Motor neuron (in vitro differentiated cells): Measurements from ENCODE around the gene ACAA1. TPM values are rescaled to one million over a fixed set of nuclear protein-coding genes. Genes with fewer than 3 reads are reported as not detected.

Experiments
- ATAC-seq, 8 experiments: fragments of 200-7000 bp; cut with Tn5 transposase; replicated peaks in 6 of 8; 2 replicates each; pipeline ENCODE4 v1.8.0; 2021; ENCODE audit warnings: mild to moderate bottlenecking in 8 of 8, moderate library complexity in 8 of 8
- H3K27ac ChIP-seq, 2 donors: fragments of 250-450 bp; sonication (Bioruptor Pico); 2 replicates each; pipeline ENCODE4 v1.9.0; 2021; ENCODE audit warnings: antibody characterized with exemption in 2 of 2, mild to moderate bottlenecking in 2 of 2, moderate library complexity in 1 of 2
- H3K4me1 ChIP-seq, 2 donors: fragments of 250-450 bp; sonication (Bioruptor Pico); replicated peaks in 1 of 2; 2 replicates each; pipeline ENCODE4 v1.6.1; 2021; ENCODE audit warnings: antibody characterized with exemption in 2 of 2, mild to moderate bottlenecking in 2 of 2, moderate library complexity in 1 of 2
- H3K4me3 ChIP-seq, 5 donors: fragments of 250-450 bp; sonication (Bioruptor Pico); 2 replicates each; pipeline ENCODE4 v1.9.0; 2021; ENCODE audit warnings: antibody characterized with exemption in 5 of 5, mild to moderate bottlenecking in 5 of 5, moderate library complexity in 4 of 5
- WGBS, 10 experiments: fragments of 450-650 bp; shearing (Covaris generic); methylation state at CpG; one replicate each; pipeline ENCODE4 v1.0.0; 2022; 5-methylcytosine and 5-hydroxymethylcytosine counted together
- in situ Hi-C, 9 experiments: fragments of 400-800 bp; cut with MboI; loops; one replicate each; pipeline ENCODE4 v1.15.0; 2021; ENCODE audit warnings: low sequenced_read_pairs in 9 of 9, low pct_unique_long_range_greater_than_20kb in 2 of 9; ENCODE audit not compliant: unreplicated experiment in 9 of 9
- total RNA-seq, 8 experiments: library from RNA; unstranded; fragments of 300-600 nt; gene quantifications; 2 replicates each; pipeline versions ENCODE4 v1.2.3 to v1.2.4, GENCODE V29; 2022

The ACAA1 gene
- total RNA-seq, 8 experiments from 2014 or later, result 11.3 to 60.3 (median 25.7) TPM

GRCh38 chr3:38110314-38111050 lies 26.4 kb downstream of the ACAA1 start:
- Histone ChIP-seq H3K4me3 (no peak overlapping the region), H3K27ac (no peak overlapping the region), H3K4me1 (no peaks in the 10 kb centered on the region)
- in situ Hi-C loops, result no loop called here
- ATAC-seq, result peak in 2 of 8 experiments; percentile 13 to 47
- WGBS, 10 experiments, result 0 to 87% (median 72%) methylated on average over 1 to 4 of the region's 6 CpGs; no CpG with 5 or more reads in 3 of the 10 experiments

GRCh38 chr3:38109580-38110313 lies 27.2 kb downstream of the ACAA1 start:
- WGBS, 10 experiments, result 60 to 100% (median 84%) methylated on average over 1 to 9 of the region's 17 CpGs; no CpG with 5 or more reads in 3 of the 10 experiments
- in situ Hi-C loops, result no loop called here
- Histone ChIP-seq H3K27ac (no peak overlapping the region), H3K4me3 (no peak overlapping the region), H3K4me1 (no peaks in the 10 kb centered on the region)
- no peak for ATAC-seq

DNA sequence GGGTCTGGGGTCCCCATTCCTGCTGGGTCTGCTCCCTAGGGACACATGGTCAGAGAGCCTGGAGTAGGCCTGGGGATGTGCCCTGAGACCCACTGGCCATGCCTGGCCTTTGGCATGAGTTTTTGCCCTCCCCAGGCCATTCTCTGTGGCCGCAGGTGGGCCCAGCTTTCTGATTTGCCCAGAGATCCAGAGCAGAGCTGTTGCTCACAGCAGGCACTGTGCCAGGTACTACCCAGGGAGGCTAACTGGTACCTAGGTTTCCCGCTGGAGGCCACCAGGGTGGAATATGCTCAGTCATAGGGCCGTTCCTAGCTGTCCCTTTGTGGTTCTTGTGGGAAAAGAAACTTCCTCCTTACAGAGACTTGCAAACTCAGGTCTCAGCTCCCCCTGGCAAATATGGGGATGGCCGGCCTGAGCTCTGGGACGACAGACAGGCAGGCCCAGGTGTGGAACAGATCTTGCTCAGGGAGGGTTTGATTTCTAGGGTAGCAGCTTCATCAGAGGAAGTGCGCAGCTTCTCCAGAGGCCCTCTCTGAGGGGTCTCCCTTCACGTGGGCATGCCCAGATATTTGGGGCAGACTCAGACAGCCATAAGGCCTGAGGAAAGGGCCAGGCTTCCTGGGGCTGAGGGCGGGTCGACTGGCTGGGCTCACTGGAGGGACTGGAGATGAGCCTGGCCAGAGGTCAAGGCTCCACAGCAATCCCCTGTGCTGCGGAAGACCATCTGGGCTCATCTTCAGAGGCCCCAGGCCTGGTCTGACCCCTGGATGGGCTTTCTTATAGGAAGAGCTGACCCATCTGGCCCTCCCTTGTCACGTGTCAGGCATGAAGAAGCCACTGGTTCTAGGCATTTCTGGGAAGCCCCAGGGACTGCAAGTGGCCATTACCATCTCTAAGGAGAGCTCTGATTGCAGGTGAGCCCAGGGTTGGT lies 28.0 kb downstream of the ACAA1 start:
- ATAC-seq, result no peak
- Histone ChIP-seq H3K4me3 (no peak overlapping the region), H3K27ac (no peak overlapping the region), H3K4me1 (no peaks in the 10 kb centered on the region)
- in situ Hi-C loops, result no loop called here
- 67 to 100% (median 83%) methylated on average over 1 to 7 of the region's 11 CpGs; no CpG with 5 or more reads in 3 of the 10 experiments for WGBS, 10 experiments

GRCh38 chr3:38107911-38108648 lies 28.8 kb downstream of the ACAA1 start:
- in situ Hi-C loops, result no loop called here
- no peak overlapping the region for H3K27ac ChIP-seq
- no peak for ATAC-seq
- H3K4me3 ChIP-seq, result no peak overlapping the region
- H3K4me1 ChIP-seq, result no peaks in the 10 kb centered on the region
- WGBS, 10 experiments, result 28 to 100% (median 73%) methylated on average over 1 to 3 of the region's 7 CpGs; no CpG with 5 or more reads in 6 of the 10 experiments

- WGBS, 10 experiments, result 0 to 100% (median 56%) methylated on average over 1 of the region's 1 CpG
- in situ Hi-C loops, result no loop called here
- no peak overlapping the region for H3K4me3 ChIP-seq
- H3K4me1 ChIP-seq, result peaks cover 0 to 7% of the 10 kb centered on the region in 2 donors
- ATAC-seq, result no peak
- no peak overlapping the region for H3K27ac ChIP-seq
Observed at GRCh38 chr3:38105525-38105924, 31.4 kb downstream of the ACAA1 start.

- Histone ChIP-seq H3K27ac (no peak overlapping the region), H3K4me3 (no peak overlapping the region), H3K4me1 (peaks cover 11 to 19% of the 10 kb centered on the region in 2 donors)
- in situ Hi-C loops, result no loop called here
- ATAC-seq, result no peak
- WGBS, 10 experiments, result 0 to 75% (median 50%) methylated on average over 1 of the region's 1 CpG; no CpG with 5 or more reads in 5 of the 10 experiments
Observed at GRCh38 chr3:38102444-38102814, 34.5 kb downstream of the ACAA1 start.

DNA sequence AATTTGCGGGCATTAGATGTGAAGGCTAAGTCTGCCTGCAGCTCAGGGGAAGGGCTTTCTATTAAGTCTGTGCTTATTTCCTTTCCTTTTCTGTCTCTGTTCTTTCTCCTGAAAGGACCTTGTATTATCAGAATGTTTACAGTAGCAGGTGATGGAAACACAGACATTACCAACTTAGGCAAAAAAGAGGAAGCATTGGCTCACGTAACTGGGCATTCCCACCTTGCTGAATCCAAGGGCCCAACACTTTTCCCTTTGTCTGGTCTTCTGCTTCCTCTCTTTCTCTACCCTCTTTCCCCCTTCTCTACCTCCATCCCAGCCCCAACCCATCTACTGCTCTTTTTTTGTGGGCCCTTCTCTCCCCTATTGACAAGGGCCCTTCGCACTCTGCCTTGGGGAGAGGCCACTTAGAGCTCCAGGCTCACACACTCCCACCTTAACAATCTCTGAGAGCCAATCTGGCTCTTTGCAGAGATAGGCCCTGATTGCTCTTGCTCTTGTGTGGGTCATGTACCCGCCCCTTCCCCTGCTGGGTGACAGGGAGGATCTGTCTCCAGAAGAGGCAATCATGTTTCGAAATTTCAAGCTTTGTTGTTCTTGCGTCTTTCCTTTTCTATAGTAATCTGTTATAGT lies 35.0 kb downstream of the ACAA1 start:
- peak in 1 of 8 experiments; percentile 37 for ATAC-seq
- in situ Hi-C loops, result no loop called here
- H3K4me3 ChIP-seq, result no peak overlapping the region
- peaks cover 11 to 19% of the 10 kb centered on the region in 2 donors for H3K4me1 ChIP-seq
- 67 to 100% (median 86%) methylated on average over 1 to 5 of the region's 6 CpGs for WGBS, 10 experiments
- H3K27ac ChIP-seq, result no peak overlapping the region

- peak in 3 of 8 experiments; percentile 91 to 97 (median 91) for ATAC-seq
- Histone ChIP-seq H3K4me1 (peaks cover 11 to 19% of the 10 kb centered on the region in 2 donors), H3K4me3 (no peak overlapping the region), H3K27ac (no peak overlapping the region)
- 0 to 100% (median 92%) methylated on average over 1 to 3 of the region's 3 CpGs; no CpG with 5 or more reads in 1 of the 10 experiments for WGBS, 10 experiments
- in situ Hi-C loops, result no loop called here
Observed at GRCh38 chr3:38100498-38100897, 36.4 kb downstream of the ACAA1 start.

DNA sequence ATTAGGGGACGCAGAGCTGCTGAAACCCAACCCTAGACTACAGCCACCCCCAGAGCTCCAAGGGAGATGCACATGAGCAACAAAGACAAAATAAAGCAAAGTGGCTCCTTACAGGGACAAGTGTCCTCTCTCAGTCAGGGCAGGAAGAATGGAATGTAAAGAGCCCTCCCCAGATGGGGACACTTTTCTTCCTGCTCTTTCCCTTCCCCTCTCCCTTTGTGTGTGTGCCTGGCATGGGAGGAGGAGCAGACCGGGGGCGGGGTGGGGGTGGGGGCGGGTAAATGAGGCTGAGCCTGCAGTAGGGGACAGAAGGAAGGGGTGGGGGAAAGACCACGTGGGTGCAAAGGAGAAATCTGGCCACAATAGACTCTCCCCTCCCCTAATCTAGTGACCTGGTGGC lies 37.4 kb downstream of the ACAA1 start:
- 80% methylated on average over 1 of the region's 5 CpGs; no CpG with 5 or more reads in 9 of the 10 experiments for WGBS, 10 experiments
- peaks cover 11 to 19% of the 10 kb centered on the region in 2 donors for H3K4me1 ChIP-seq
- H3K27ac ChIP-seq, result no peak overlapping the region
- no peak overlapping the region for H3K4me3 ChIP-seq
- in situ Hi-C loops, result no loop called here
- peak in 5 of 8 experiments; percentile 14 to 89 (median 79) for ATAC-seq

DNA sequence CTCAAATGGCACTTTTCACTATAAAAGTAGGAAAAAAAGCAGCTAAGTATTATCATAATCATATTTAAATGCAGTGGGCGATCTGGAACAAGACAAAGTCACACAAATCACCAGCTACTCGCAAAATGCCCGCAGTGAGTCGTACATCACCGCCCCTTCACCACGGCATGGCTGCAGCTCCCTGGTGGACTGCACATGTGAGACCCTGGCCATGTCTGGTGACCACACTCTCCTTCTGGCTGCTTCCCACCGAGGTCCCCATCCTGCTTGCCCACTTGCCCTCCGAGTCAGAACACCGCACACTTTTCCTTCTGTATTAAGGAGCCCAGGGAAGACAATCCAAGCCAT lies 38.6 kb downstream of the ACAA1 start:
- H3K4me3 ChIP-seq, result no peak overlapping the region
- peaks cover 11 to 19% of the 10 kb centered on the region in 2 donors for H3K4me1 ChIP-seq
- no peak overlapping the region for H3K27ac ChIP-seq
- 40 to 100% (median 89%) methylated on average over 1 to 8 of the region's 9 CpGs; no CpG with 5 or more reads in 3 of the 10 experiments for WGBS, 10 experiments
- ATAC-seq, result no peak
- in situ Hi-C loops, result no loop called here

- WGBS, 10 experiments, result 34 to 100% (median 64%) methylated on average over 1 to 12 of the region's 19 CpGs; no CpG with 5 or more reads in 2 of the 10 experiments
- Histone ChIP-seq H3K4me3 (no peak overlapping the region), H3K27ac (no peak overlapping the region), H3K4me1 (peaks cover 11 to 19% of the 10 kb centered on the region in 2 donors)
- peak in 1 of 8 experiments; percentile 9 for ATAC-seq
- in situ Hi-C loops, result no loop called here
Observed at GRCh38 chr3:38097446-38098375, 39.2 kb downstream of the ACAA1 start.
